ENCODE results near the gene DNAH8.

DNAH8 gene

GRCh38 chr6:38815250-38815649 is 100.1 kb downstream of the DNAH8 start:
- H3K9ac ChIP-seq (ENCODE audit: low read length) = no peak overlapping the region
- no peak for TF ChIP-seq EZH2phosphoT487 (IDR thresholded peaks at IDR 0.05; ENCODE audit: low read depth)
- peaks cover 9% of the 10 kb centered on the region for H3K4me1 ChIP-seq (ENCODE audit: low read length)
- H2AFZ ChIP-seq (ENCODE audit: low read depth, low read length) = no peak overlapping the region
- no peaks in the 10 kb centered on the region for H3K9me3 ChIP-seq (ENCODE audit: insufficient read depth, low read length)
- H3K79me2 ChIP-seq (ENCODE audit: low read length) = no peaks in the 10 kb centered on the region
- no peaks in the 10 kb centered on the region for H3K36me3 ChIP-seq (replicated peaks; ENCODE audit: low read depth, low read length)
- no peaks in the 10 kb centered on the region for H4K20me1 ChIP-seq (ENCODE audit: insufficient read depth, low read length)
- no peak overlapping the region for H3K4me3 ChIP-seq (ENCODE audit: low read length)
- no peak overlapping the region for H3K27ac ChIP-seq (ENCODE audit: low read length)
- H3K27me3 ChIP-seq (ENCODE audit: low read depth, low read length) = peaks cover 11% of the 10 kb centered on the region; the same call in 1 of the 2 replicates
- no peak overlapping the region for H3K4me2 ChIP-seq (ENCODE audit: low read length)

- Histone ChIP-seq H2AFZ (ENCODE audit: low read depth, low read length) (no peak overlapping the region), H3K27ac (ENCODE audit: low read length) (no peak overlapping the region), H4K20me1 (ENCODE audit: insufficient read depth, low read length) (no peaks in the 10 kb centered on the region), H3K4me1 (ENCODE audit: low read length) (no peaks in the 10 kb centered on the region), H3K79me2 (ENCODE audit: low read length) (no peaks in the 10 kb centered on the region), H3K36me3 (replicated peaks; ENCODE audit: low read depth, low read length) (no peaks in the 10 kb centered on the region), H3K27me3 (ENCODE audit: low read depth, low read length) (peaks cover 23% of the 10 kb centered on the region), H3K9ac (ENCODE audit: low read length) (no peak overlapping the region), H3K9me3 (ENCODE audit: insufficient read depth, low read length) (no peaks in the 10 kb centered on the region), H3K4me3 (ENCODE audit: low read length) (no peak overlapping the region), H3K4me2 (ENCODE audit: low read length) (no peak overlapping the region)
- no peak for TF ChIP-seq CTCF (IDR thresholded peaks at IDR 0.05; ENCODE audit: low read depth, low read length)
- no peak for TF ChIP-seq EZH2phosphoT487 (IDR thresholded peaks at IDR 0.05; ENCODE audit: low read depth)
These were observed 103.6 kb downstream of the DNAH8 start for GRCh38 chr6:38818691-38819090.

- TF ChIP-seq EZH2phosphoT487 (IDR thresholded peaks at IDR 0.05; ENCODE audit: low read depth) = no peak
- TF ChIP-seq CTCF (IDR thresholded peaks at IDR 0.05; ENCODE audit: low read depth, low read length) = no peak
- H3K9ac ChIP-seq (ENCODE audit: low read length) = no peak overlapping the region
These were observed 107.9 kb downstream of the DNAH8 start for GRCh38 chr6:38822963-38823362.

GRCh38 chr6:38824243-38824894 is 109.3 kb downstream of the DNAH8 start:
- Histone ChIP-seq H3K4me2 (ENCODE audit: low read length) (no peak overlapping the region), H3K27ac (ENCODE audit: low read length) (no peak overlapping the region), H3K27me3 (ENCODE audit: low read depth, low read length) (peaks cover 15% of the 10 kb centered on the region), H3K36me3 (replicated peaks; ENCODE audit: low read depth, low read length) (no peaks in the 10 kb centered on the region), H3K4me1 (ENCODE audit: low read length) (no peaks in the 10 kb centered on the region), H3K4me3 (ENCODE audit: low read length) (no peak overlapping the region), H3K9ac (ENCODE audit: low read length) (no peak overlapping the region), H4K20me1 (ENCODE audit: insufficient read depth, low read length) (no peaks in the 10 kb centered on the region), H3K79me2 (ENCODE audit: low read length) (no peaks in the 10 kb centered on the region), H3K9me3 (ENCODE audit: insufficient read depth, low read length) (no peaks in the 10 kb centered on the region), H2AFZ (ENCODE audit: low read depth, low read length) (no peak overlapping the region)
- no peak for TF ChIP-seq EZH2phosphoT487 (IDR thresholded peaks at IDR 0.05; ENCODE audit: low read depth)
- no peak for TF ChIP-seq CTCF (IDR thresholded peaks at IDR 0.05; ENCODE audit: low read depth, low read length)

More at GRCh38 chr6:38822963-38823362, 107.9 kb downstream of the DNAH8 start:
- H4K20me1 ChIP-seq (ENCODE audit: insufficient read depth, low read length) = no peaks in the 10 kb centered on the region
- H2AFZ ChIP-seq (ENCODE audit: low read depth, low read length) = no peak overlapping the region
- no peak overlapping the region for H3K4me2 ChIP-seq (ENCODE audit: low read length)
- no peaks in the 10 kb centered on the region for H3K36me3 ChIP-seq (replicated peaks; ENCODE audit: low read depth, low read length)
- H3K9me3 ChIP-seq (ENCODE audit: insufficient read depth, low read length) = no peaks in the 10 kb centered on the region
- H3K27ac ChIP-seq (ENCODE audit: low read length) = no peak overlapping the region
- H3K27me3 ChIP-seq (ENCODE audit: low read depth, low read length) = peaks cover 23% of the 10 kb centered on the region
- no peaks in the 10 kb centered on the region for H3K4me1 ChIP-seq (ENCODE audit: low read length)
- no peaks in the 10 kb centered on the region for H3K79me2 ChIP-seq (ENCODE audit: low read length)
- H3K4me3 ChIP-seq (ENCODE audit: low read length) = no peak overlapping the region

All from OCI-LY3 (cell line).